Uterus (tissue), 4 donors: Measurements from ENCODE around the gene IRAK3. TPM values are rescaled to one million over a fixed set of nuclear protein-coding genes. Genes with fewer than 3 reads are reported as not detected.
A peak's percentile ranks its signal among the peaks of the same experiment; 100 is the strongest.

Experiments
- DNase-seq, 2 donors: peaks; one replicate each; pipeline ENCODE4 v3.0.0-alpha.2; 2019 to 2020
- H3K27ac ChIP-seq, 2 donors: fragments of 200-600 bp; sonication (generic); 1 replicate in 1 of 2; 2 replicates in 1 of 2; pipeline ENCODE4 v1.5.1; 2016 to 2018
- H3K27me3 ChIP-seq, 2 donors: fragments of 200-600 bp; sonication (generic); one replicate each; pipeline ENCODE4 v1.5.1; 2018 to 2019; ENCODE audit warnings: control low read depth in 1 of 2
- H3K36me3 ChIP-seq, 2 donors: fragments of 200-600 bp; sonication (generic); one replicate each; pipeline ENCODE4 v1.5.1; 2019; ENCODE audit warnings: control low read depth in 1 of 2
- H3K4me1 ChIP-seq, 2 donors: fragments of 200-600 bp; sonication (generic); one replicate each; pipeline ENCODE4 v1.5.1; 2018 to 2019; ENCODE audit warnings: control low read depth in 1 of 2
- H3K4me3 ChIP-seq, 2 donors: fragments of 200-600 bp; sonication (generic); 1 replicate in 1 of 2; 2 replicates in 1 of 2; pipeline ENCODE4 v1.5.1; 2018 to 2019; ENCODE audit warnings: mild to moderate bottlenecking in 1 of 2
- H3K9me3 ChIP-seq, 2 donors: fragments of 200-600 bp; sonication (generic); one replicate each; pipeline ENCODE4 v1.5.1; 2019; ENCODE audit warnings: control low read depth in 1 of 2
- POLR2A ChIP-seq, 2 donors: fragments of 450-650 bp; IDR thresholded peaks; one replicate each; pipeline ENCODE4 v1.6.1; 2016; ENCODE audit warnings: antibody characterized with exemption in 2 of 2, mild to moderate bottlenecking in 1 of 2, moderate library complexity in 1 of 2
- intact Hi-C: fragments of 100-400 bp; cut with DNase I; formaldehyde crosslinking; loops from one replicate; pipeline ENCODE4 v1.15.1; 2023; ENCODE audit warnings: low total_unique reads
- total RNA-seq, 4 donors: library from RNA; depleted of rRNA in 3 of 4; stranded (reverse); fragments of >200 nt in 3 of 4; gene quantifications; one replicate each; pipeline versions ENCODE4 v1.1.0 to v1.2.4, GENCODE V29; 2014 to 2023
- TF ChIP-seq, protein P1 (sequence below), 4 experiments: fragments of 200-600 bp in 2 of 4; fragments of 450-650 bp in 2 of 4; sonication (generic) in 2 of 4; IDR thresholded peaks; one replicate each; pipeline ENCODE4 v1.5.1; 2016 to 2019; ENCODE audit warnings: antibody characterized with exemption in 4 of 4, mild to moderate bottlenecking in 2 of 4, moderate library complexity in 1 of 4
- donor health status: DM: yes; HTN: yes; CAD: no.

Gene IRAK3
- total RNA-seq, 4 donors from 2014 or later = 18.7 to 39.7 (median 24.2) TPM

DNA sequence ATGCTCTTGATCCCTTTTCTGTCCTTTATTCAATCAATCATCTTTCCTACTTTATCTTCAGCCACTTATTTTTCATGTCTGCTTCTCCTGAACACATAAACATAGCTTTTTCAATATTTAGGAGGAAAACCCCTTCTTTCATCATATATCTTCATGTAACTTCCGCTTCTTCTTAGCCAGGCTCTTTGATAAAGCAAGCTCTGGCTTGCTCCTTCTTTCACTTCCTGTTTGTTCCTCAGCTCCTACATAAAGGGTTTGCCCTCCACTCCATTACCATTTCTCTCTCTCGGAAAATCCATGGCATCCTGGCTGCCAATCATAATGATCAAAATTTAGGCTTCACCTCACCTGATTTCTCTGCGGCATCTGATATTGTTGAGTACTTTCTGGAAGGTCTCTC lies 79.5 kb downstream of the IRAK3 start:
- intact Hi-C loops = no loop called here
- no peak overlapping the region for H3K4me3 ChIP-seq
- DNase-seq = no peak

DNA sequence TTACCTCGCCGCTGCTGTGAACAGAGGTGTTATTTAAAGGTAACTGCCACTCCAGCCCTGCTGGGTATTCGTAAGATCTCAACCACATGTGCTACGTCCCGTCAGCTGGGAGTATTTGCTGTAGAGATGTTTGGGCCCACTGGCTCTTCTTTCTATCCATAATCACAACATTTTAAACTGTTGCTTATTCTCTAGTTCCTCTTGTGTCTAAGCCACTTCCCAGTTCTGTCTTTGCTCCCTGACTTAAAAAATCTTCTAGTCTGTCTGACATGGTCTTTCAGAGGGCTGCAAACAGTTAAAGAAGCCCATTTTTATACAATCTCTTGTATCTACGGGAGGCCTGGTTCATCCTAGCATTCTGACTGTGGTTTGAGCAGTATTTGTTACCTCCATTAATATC lies 80.1 kb downstream of the IRAK3 start:
- H3K4me3 ChIP-seq = no peak overlapping the region
- intact Hi-C loops = no loop called here

More for the DNA sequence above, 79.5 kb downstream of the IRAK3 start:
- H3K27me3 ChIP-seq = no peaks in the 10 kb centered on the region
- no peaks in the 10 kb centered on the region for H3K9me3 ChIP-seq
- no peaks in the 10 kb centered on the region for H3K36me3 ChIP-seq
- H3K4me1 ChIP-seq = no peaks in the 10 kb centered on the region
- TF ChIP-seq, protein P1, sequence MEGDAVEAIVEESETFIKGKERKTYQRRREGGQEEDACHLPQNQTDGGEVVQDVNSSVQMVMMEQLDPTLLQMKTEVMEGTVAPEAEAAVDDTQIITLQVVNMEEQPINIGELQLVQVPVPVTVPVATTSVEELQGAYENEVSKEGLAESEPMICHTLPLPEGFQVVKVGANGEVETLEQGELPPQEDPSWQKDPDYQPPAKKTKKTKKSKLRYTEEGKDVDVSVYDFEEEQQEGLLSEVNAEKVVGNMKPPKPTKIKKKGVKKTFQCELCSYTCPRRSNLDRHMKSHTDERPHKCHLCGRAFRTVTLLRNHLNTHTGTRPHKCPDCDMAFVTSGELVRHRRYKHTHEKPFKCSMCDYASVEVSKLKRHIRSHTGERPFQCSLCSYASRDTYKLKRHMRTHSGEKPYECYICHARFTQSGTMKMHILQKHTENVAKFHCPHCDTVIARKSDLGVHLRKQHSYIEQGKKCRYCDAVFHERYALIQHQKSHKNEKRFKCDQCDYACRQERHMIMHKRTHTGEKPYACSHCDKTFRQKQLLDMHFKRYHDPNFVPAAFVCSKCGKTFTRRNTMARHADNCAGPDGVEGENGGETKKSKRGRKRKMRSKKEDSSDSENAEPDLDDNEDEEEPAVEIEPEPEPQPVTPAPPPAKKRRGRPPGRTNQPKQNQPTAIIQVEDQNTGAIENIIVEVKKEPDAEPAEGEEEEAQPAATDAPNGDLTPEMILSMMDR (IDR thresholded peaks at IDR 0.05) = no peak
- TF ChIP-seq POLR2A (IDR thresholded peaks at IDR 0.05) = no peak
- no peak overlapping the region for H3K27ac ChIP-seq

DNA sequence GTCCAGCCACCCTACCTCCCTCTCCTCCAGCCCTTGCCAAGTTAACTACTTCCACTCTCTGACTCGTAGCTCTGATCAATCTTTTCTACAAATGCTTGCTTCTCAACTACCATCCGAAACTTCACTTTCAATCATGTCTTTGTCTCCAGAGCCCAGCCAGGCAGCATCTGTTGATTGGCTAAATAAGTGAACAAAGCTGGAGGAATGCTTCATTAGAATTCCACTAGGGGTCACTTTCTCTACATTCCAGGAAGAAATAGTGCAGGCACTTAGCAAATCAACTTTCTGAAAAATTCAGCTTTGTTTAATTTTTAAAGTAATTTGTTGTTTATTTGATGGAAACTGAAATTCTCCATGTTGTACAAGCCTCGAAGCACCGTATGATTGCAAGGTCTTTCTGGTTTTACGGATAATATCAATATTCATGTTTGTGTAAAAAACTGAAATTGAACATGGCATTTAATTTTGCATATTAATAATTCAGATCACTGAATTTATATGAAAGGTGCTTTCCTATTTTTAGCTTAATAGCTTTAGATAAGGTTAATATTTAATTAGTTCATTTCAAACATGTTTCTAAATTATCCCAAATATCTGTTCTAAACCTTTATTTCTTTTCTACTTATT lies 80.9 kb downstream of the IRAK3 start:
- intact Hi-C loops = no loop called here
- no peaks in the 10 kb centered on the region for H3K4me1 ChIP-seq
- no peaks in the 10 kb centered on the region for H3K27me3 ChIP-seq
- no peak overlapping the region for H3K4me3 ChIP-seq
- H3K27ac ChIP-seq = no peak overlapping the region
- H3K36me3 ChIP-seq = no peaks in the 10 kb centered on the region
- TF ChIP-seq POLR2A (IDR thresholded peaks at IDR 0.05) = no peak
- TF ChIP-seq, protein P1 (IDR thresholded peaks at IDR 0.05) = peak; percentile 35 to 56 (median 50)
- H3K9me3 ChIP-seq = no peaks in the 10 kb centered on the region
- no peak for DNase-seq

More for the DNA sequence above, 80.1 kb downstream of the IRAK3 start:
- H3K4me1 ChIP-seq = no peaks in the 10 kb centered on the region
- no peak for DNase-seq
- no peaks in the 10 kb centered on the region for H3K9me3 ChIP-seq
- H3K27ac ChIP-seq = no peak overlapping the region
- TF ChIP-seq POLR2A (IDR thresholded peaks at IDR 0.05) = no peak
- TF ChIP-seq, protein P1 (IDR thresholded peaks at IDR 0.05) = no peak
- no peaks in the 10 kb centered on the region for H3K27me3 ChIP-seq
- H3K36me3 ChIP-seq = no peaks in the 10 kb centered on the region

DNA sequence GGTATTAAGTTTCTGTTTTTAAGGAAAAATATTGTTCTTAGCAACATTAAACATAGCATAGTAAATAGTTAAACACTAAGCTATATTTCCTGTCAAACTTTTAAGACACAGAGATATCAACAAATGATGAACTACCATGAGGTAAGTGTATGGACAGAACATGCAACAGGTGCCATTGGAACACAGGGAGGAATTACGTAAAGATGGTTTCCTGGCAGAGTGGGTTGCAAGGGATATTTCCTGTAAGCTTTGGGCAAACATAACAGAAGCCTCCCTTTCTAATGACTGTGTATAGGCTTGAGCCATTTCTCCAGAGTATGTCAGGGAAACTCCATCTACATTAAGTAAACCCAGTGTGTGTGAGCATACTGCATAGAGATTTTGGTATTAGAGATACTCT lies 81.6 kb downstream of the IRAK3 start:
- Histone ChIP-seq H3K36me3 (no peaks in the 10 kb centered on the region), H3K9me3 (no peaks in the 10 kb centered on the region), H3K4me3 (no peak overlapping the region), H3K4me1 (no peaks in the 10 kb centered on the region), H3K27me3 (no peaks in the 10 kb centered on the region), H3K27ac (no peak overlapping the region)
- intact Hi-C loops = no loop called here
- DNase-seq = no peak
- TF ChIP-seq, protein P1 (IDR thresholded peaks at IDR 0.05) = no peak
- no peak for TF ChIP-seq POLR2A (IDR thresholded peaks at IDR 0.05)

DNA sequence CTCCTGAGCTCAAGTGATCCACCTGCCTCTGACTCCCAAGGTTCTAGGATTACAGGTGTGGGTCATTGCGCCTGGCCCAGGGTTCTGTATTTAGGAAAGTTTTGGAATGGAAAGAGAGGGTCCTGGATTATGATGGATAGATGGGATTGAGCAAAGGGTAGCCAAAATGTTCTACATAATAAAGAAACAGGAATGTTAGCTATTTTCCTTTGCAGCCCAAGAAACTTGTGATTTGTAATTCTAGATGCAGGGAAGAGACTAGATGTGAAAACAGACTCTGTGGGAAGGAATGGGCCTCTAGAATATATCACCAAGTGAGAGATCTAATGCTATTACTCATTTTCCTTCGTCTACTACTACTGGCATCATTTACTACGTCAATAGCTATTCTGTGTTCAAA lies 83.6 kb downstream of the IRAK3 start:
- H3K27ac ChIP-seq = no peak overlapping the region
- H3K36me3 ChIP-seq = no peaks in the 10 kb centered on the region
- no peaks in the 10 kb centered on the region for H3K9me3 ChIP-seq
- no peaks in the 10 kb centered on the region for H3K4me1 ChIP-seq
- no peaks in the 10 kb centered on the region for H3K27me3 ChIP-seq
- intact Hi-C loops = no loop called here
- DNase-seq = no peak
- TF ChIP-seq POLR2A (IDR thresholded peaks at IDR 0.05) = no peak
- TF ChIP-seq, protein P1 (IDR thresholded peaks at IDR 0.05) = no peak
- no peak overlapping the region for H3K4me3 ChIP-seq
